RWPE2 (cell line): Measurements from ENCODE around the gene UST.

Source experiments
- ATAC-seq: fragments of 200-7000 bp; cut with Tn5 transposase; 3 replicates; pipeline ENCODE4 v1.9.1; 2021; ENCODE audit warnings: low read depth
- DNase-seq: peaks from one replicate; pipeline ENCODE4 v3.0.0-alpha.2; 2020; ENCODE audit warnings: low spot score
- H3K27ac ChIP-seq: fragments of 450-650 bp; 2 replicates; pipeline ENCODE4 v1.5.1; 2017; ENCODE audit warnings: mild to moderate bottlenecking; ENCODE audit not compliant: poor library complexity, severe bottlenecking
- H3K27me3 ChIP-seq: fragments of 250-450 bp; sonication (Bioruptor Pico); 2 replicates; pipeline ENCODE4 v1.5.1; 2021; ENCODE audit warnings: mild to moderate bottlenecking, moderate library complexity; ENCODE audit not compliant: insufficient read depth, poor library complexity, severe bottlenecking
- H3K36me3 ChIP-seq: fragments of 250-450 bp; sonication (Bioruptor Pico); 2 replicates; pipeline ENCODE4 v1.5.1; 2020; ENCODE audit warnings: low read depth, mild to moderate bottlenecking, moderate library complexity
- H3K4me1 ChIP-seq: fragments of 250-450 bp; sonication (Bioruptor Pico); 2 replicates; pipeline ENCODE4 v1.5.1; 2021; ENCODE audit warnings: mild to moderate bottlenecking, moderate library complexity; ENCODE audit not compliant: insufficient read depth, poor library complexity, severe bottlenecking
- H3K4me3 ChIP-seq: fragments of 250-450 bp; sonication (Bioruptor Pico); 2 replicates; pipeline ENCODE4 v1.5.1; 2021; ENCODE audit warnings: mild to moderate bottlenecking, moderate library complexity; ENCODE audit not compliant: severe bottlenecking
- H3K9me3 ChIP-seq: fragments of 250-450 bp; sonication (Bioruptor Pico); 2 replicates; pipeline ENCODE4 v1.5.1; 2021; ENCODE audit warnings: mild to moderate bottlenecking, moderate library complexity; ENCODE audit not compliant: severe bottlenecking
- CTCF ChIP-seq: fragments of 450-650 bp; IDR thresholded peaks from one replicate; pipeline ENCODE4 v1.5.1; 2017; ENCODE audit warnings: mild to moderate bottlenecking, moderate library complexity; ENCODE audit not compliant: poor library complexity, severe bottlenecking

UST gene

GRCh38 chr6:148943451-148943850, 196.6 kb downstream of the UST start:
- H3K9me3 ChIP-seq, result no peaks in the 10 kb centered on the region
- H3K4me1 ChIP-seq, result no peaks in the 10 kb centered on the region
- no peak for TF ChIP-seq CTCF
- H3K4me3 ChIP-seq, result no peak overlapping the region
- DNase-seq, result no peak
- H3K27ac ChIP-seq, result no peak overlapping the region
- H3K27me3 ChIP-seq, result no peaks in the 10 kb centered on the region
- ATAC-seq, result no peak
- H3K36me3 ChIP-seq, result no peaks in the 10 kb centered on the region

GRCh38 chr6:148944608-148945007, 197.8 kb downstream of the UST start:
- Histone ChIP-seq H3K4me1 (no peaks in the 10 kb centered on the region), H3K36me3 (no peaks in the 10 kb centered on the region), H3K27ac (no peak overlapping the region), H3K9me3 (no peaks in the 10 kb centered on the region), H3K27me3 (no peaks in the 10 kb centered on the region), H3K4me3 (no peak overlapping the region)
- DNase-seq (no peak), ATAC-seq (no peak)
- TF ChIP-seq CTCF, result no peak

GRCh38 chr6:148945301-148946021, 198.6 kb downstream of the UST start:
- no peaks in the 10 kb centered on the region for H3K4me1 ChIP-seq
- ATAC-seq (no peak), DNase-seq (no peak)
- no peak overlapping the region for H3K4me3 ChIP-seq
- no peak for TF ChIP-seq CTCF
- no peaks in the 10 kb centered on the region for H3K27me3 ChIP-seq
- H3K9me3 ChIP-seq, result no peaks in the 10 kb centered on the region
- H3K27ac ChIP-seq, result no peak overlapping the region
- no peaks in the 10 kb centered on the region for H3K36me3 ChIP-seq

- DNase-seq (no peak), ATAC-seq (peak; percentile 77)
- Histone ChIP-seq H3K9me3 (no peaks in the 10 kb centered on the region), H3K36me3 (no peaks in the 10 kb centered on the region), H3K27ac (no peak overlapping the region), H3K4me3 (no peak overlapping the region), H3K27me3 (no peaks in the 10 kb centered on the region), H3K4me1 (no peaks in the 10 kb centered on the region)
- peak; percentile 89 for TF ChIP-seq CTCF
Measured at GRCh38 chr6:148947621-148948444, 201.0 kb downstream of the UST start.
